T-helper 22 cell (primary cell): ENCODE results near the gene PARG.
"Not testable (repeated sequence)": the region's sequence is repeated elsewhere in the genome, so short reads cannot be mapped to it uniquely, and the experiment has no call there.

Experiments
- DNase-seq: peaks from one replicate; pipeline ENCODE4 v3.0.0-alpha.2; 2020; ENCODE audit warnings: low read depth

PARG gene

GRCh38 chr10:49941447-49942338 lies at the start of gene PARG, which contains the start of gene TIMM23B:
TSS of gene PARG (minus strand) at chr10:49942027. CDS start at chr10:49941725, 302 bp downstream.
TSS of gene TIMM23B (plus strand) at chr10:49942053. CDS start at chr10:49942195, 142 bp downstream.
- DNase-seq, result peak; percentile 70

- DNase-seq, result not testable (repeated sequence)
Observed at GRCh38 chr10:49988376-49988775, 46.5 kb upstream of the PARG start, which contains the start of gene AGAP6. TSS of gene AGAP6 (plus strand) at chr10:49988406. CDS start at chr10:49988716, 310 bp downstream.

- not testable (repeated sequence) for DNase-seq
Observed at GRCh38 chr10:49987207-49987606, 45.4 kb upstream of the PARG start.

- not testable (repeated sequence) for DNase-seq
Observed at GRCh38 chr10:49977756-49978155, 35.9 kb upstream of the PARG start.

- not testable (repeated sequence) for DNase-seq
Observed at GRCh38 chr10:49972094-49972493, 30.3 kb upstream of the PARG start.

- DNase-seq, result not testable (repeated sequence)
Observed at GRCh38 chr10:49971466-49971865, 29.6 kb upstream of the PARG start.

- DNase-seq, result not testable (repeated sequence)
Observed at GRCh38 chr10:49970331-49970857, 28.6 kb upstream of the PARG start.

- not testable (repeated sequence) for DNase-seq
Observed at GRCh38 chr10:49953122-49953521, 11.3 kb upstream of the PARG start.

- not testable (repeated sequence) for DNase-seq
Observed at GRCh38 chr10:49952006-49952405, 10.2 kb upstream of the PARG start.

GRCh38 chr10:49948737-49949136 lies 6.9 kb upstream of the PARG start:
- not testable (repeated sequence) for DNase-seq

GRCh38 chr10:49948142-49948541 lies 6.3 kb upstream of the PARG start:
- DNase-seq, result not testable (repeated sequence)

GRCh38 chr10:49943607-49944006 lies 1.8 kb upstream of the PARG start:
- DNase-seq, result not testable (repeated sequence)

- DNase-seq, result not testable (repeated sequence)
Observed at GRCh38 chr10:49942339-49942705, 495 bp upstream of the PARG start.

GRCh38 chr10:49931959-49932728 lies 9.7 kb downstream of the PARG start:
- DNase-seq, result not testable (repeated sequence)

- not testable (repeated sequence) for DNase-seq
Observed at GRCh38 chr10:49931276-49931675, 10.6 kb downstream of the PARG start.

- DNase-seq, result not testable (repeated sequence)
Observed at GRCh38 chr10:49923572-49923971, 18.3 kb downstream of the PARG start.

- not testable (repeated sequence) for DNase-seq
Observed at GRCh38 chr10:49922041-49922440, 19.8 kb downstream of the PARG start.

- DNase-seq, result not testable (repeated sequence)
Observed at GRCh38 chr10:49917927-49918326, 23.9 kb downstream of the PARG start.

GRCh38 chr10:49916451-49916850 lies 25.4 kb downstream of the PARG start:
- not testable (repeated sequence) for DNase-seq

GRCh38 chr10:49910295-49910694 lies 31.5 kb downstream of the PARG start:
- DNase-seq, result not testable (repeated sequence)

GRCh38 chr10:49908290-49909080 lies 33.3 kb downstream of the PARG start:
- not testable (repeated sequence) for DNase-seq
